GM23338 (cell line): ENCODE data around the gene CHST13. TPM values are rescaled to one million over a fixed set of nuclear protein-coding genes. Genes with fewer than 3 reads are reported as not detected.

Experiments used
- ATAC-seq: fragments of 200-7000 bp; cut with Tn5 transposase; 3 replicates; pipeline ENCODE4 v1.9.1; 2020
- DNase-seq: peaks from one replicate; pipeline ENCODE4 v3.0.0-alpha.2; 2015; ENCODE audit warnings: low spot score
- H2AFZ ChIP-seq: fragments of 200-600 bp; sonication (generic); 2 replicates; pipeline ENCODE4 v1.8.0; 2016; ENCODE audit warnings: antibody characterized with exemption, mild to moderate bottlenecking, moderate library complexity
- H3F3A ChIP-seq: fragments of 200-600 bp; sonication (generic); replicated peaks from 2 replicates; pipeline ENCODE4 v1.8.0; 2017; ENCODE audit warnings: antibody characterized with exemption, mixed run types, low read depth
- H3K27ac ChIP-seq: fragments of 200-600 bp; sonication (generic); 2 replicates; pipeline ENCODE4 v1.6.1; 2016; ENCODE audit warnings: low read depth
- H3K27me3 ChIP-seq: fragments of 200-600 bp; sonication (generic); 2 replicates; pipeline ENCODE4 v1.8.0; 2016; ENCODE audit warnings: mild to moderate bottlenecking, mixed run types, moderate library complexity; ENCODE audit not compliant: insufficient read depth
- H3K36me3 ChIP-seq: fragments of 200-600 bp; sonication (generic); 2 replicates; pipeline ENCODE4 v1.8.0; 2016; ENCODE audit warnings: mild to moderate bottlenecking; ENCODE audit not compliant: insufficient read depth
- H3K4me1 ChIP-seq: fragments of 200-600 bp; sonication (generic); 2 replicates; pipeline ENCODE4 v1.8.0; 2016; ENCODE audit warnings: mild to moderate bottlenecking, moderate library complexity; ENCODE audit not compliant: insufficient read depth
- H3K4me2 ChIP-seq: fragments of 200-600 bp; sonication (generic); 2 replicates; pipeline ENCODE4 v1.7.1; 2017; ENCODE audit warnings: mixed run types
- H3K4me3 ChIP-seq: fragments of 200-600 bp; sonication (generic); 2 replicates; pipeline ENCODE4 v1.6.1; 2016; ENCODE audit warnings: mixed run types
- H3K79me2 ChIP-seq: fragments of 200-600 bp; sonication (generic); replicated peaks from 2 replicates; pipeline ENCODE4 v1.8.0; 2017; ENCODE audit warnings: mild to moderate bottlenecking; ENCODE audit not compliant: insufficient read depth
- H3K9me2 ChIP-seq: fragments of 200-600 bp; sonication (generic); 2 replicates; pipeline ENCODE4 v1.8.0; 2017; ENCODE audit not compliant: insufficient read depth
- H4K20me1 ChIP-seq: fragments of 200-600 bp; sonication (generic); replicated peaks from 2 replicates; pipeline ENCODE4 v1.8.0; 2017; ENCODE audit warnings: mild to moderate bottlenecking; ENCODE audit not compliant: insufficient read depth
- H3K27ac Mint-ChIP-seq: 2 replicates; pipeline ENCODE4 v1.8.0; 2020; ENCODE audit warnings: inconsistent platforms, mild to moderate bottlenecking, moderate library complexity, mixed read lengths
- H3K27me3 Mint-ChIP-seq: 3 replicates; pipeline ENCODE4 v1.8.0; 2022; ENCODE audit warnings: low read depth, mild to moderate bottlenecking, moderate library complexity, mixed read lengths, inconsistent platforms; ENCODE audit not compliant: insufficient read depth, poor library complexity
- H3K36me3 Mint-ChIP-seq: 3 replicates; pipeline ENCODE4 v1.8.0; 2021; ENCODE audit warnings: low read depth, mild to moderate bottlenecking, inconsistent platforms, moderate library complexity, mixed read lengths
- H3K4me1 Mint-ChIP-seq: 3 replicates; pipeline ENCODE4 v1.8.0; 2020; ENCODE audit warnings: mild to moderate bottlenecking, inconsistent platforms, mixed read lengths
- H3K4me3 Mint-ChIP-seq: 3 replicates; pipeline ENCODE4 v1.8.0; 2021; ENCODE audit warnings: moderate library complexity, mild to moderate bottlenecking, inconsistent platforms, mixed read lengths
- H3K9me3 Mint-ChIP-seq: 3 replicates; pipeline ENCODE4 v1.8.0; 2020; ENCODE audit warnings: moderate library complexity, mild to moderate bottlenecking, inconsistent platforms, mixed read lengths
- CREB1 ChIP-seq: fragments of 250-450 bp; sonication (Bioruptor Pico); IDR thresholded peaks from 2 replicates; pipeline ENCODE4 v1.5.0; 2020; ENCODE audit warnings: low read depth, mild to moderate bottlenecking, moderate library complexity
- CTCF ChIP-seq, 2 experiments: fragments of 200-600 bp in 1 of 2; sonication (generic) in 1 of 2; conservative IDR thresholded peaks; 2 replicates each; pipeline versions ENCODE4 v1.5.1 to v1.6.1; 2016 to 2017; ENCODE audit warnings: antibody characterized with exemption in 2 of 2, low read depth in 2 of 2, mild to moderate bottlenecking in 2 of 2, moderate library complexity in 1 of 2
- EZH2 ChIP-seq: fragments of 200-600 bp; sonication (generic); IDR thresholded peaks from one replicate; pipeline ENCODE4 v1.8.0; 2017; ENCODE audit warnings: antibody characterized with exemption, mild to moderate bottlenecking, low read depth; ENCODE audit not compliant: unreplicated experiment
- EZH2phosphoT487 ChIP-seq: fragments of 200-600 bp; sonication (generic); IDR thresholded peaks from one replicate; pipeline ENCODE4 v1.8.1; 2018; ENCODE audit warnings: antibody characterized with exemption; ENCODE audit not compliant: unreplicated experiment
- POLR2AphosphoS5 ChIP-seq: IDR thresholded peaks from 2 replicates; pipeline ENCODE4 v1.6.1; 2016; ENCODE audit warnings: antibody characterized with exemption, low read depth
- STAT1 ChIP-seq: IDR thresholded peaks from one replicate; pipeline ENCODE4 v1.6.1; 2016; ENCODE audit warnings: antibody characterized with exemption; ENCODE audit not compliant: unreplicated experiment
- polyA plus RNA-seq: library from polyadenylated mRNA; unstranded; fragments of >200 nt; fragmentation: Nextera tagmentation; extraction: Ambion mirVana; gene quantifications from 2 replicates; pipeline ENCODE4 v1.2.1, GENCODE V29; 2016
- total RNA-seq: library from RNA; depleted of rRNA; stranded (reverse); fragments of >200 nt; shearing (Covaris generic); gene quantifications from 2 replicates; pipeline ENCODE4 v1.2.3, GENCODE V29; 2014
- TF ChIP-seq, protein P1 (sequence below): IDR thresholded peaks from one replicate; pipeline ENCODE4 v1.6.1; 2018; ENCODE audit warnings: antibody characterized with exemption; ENCODE audit not compliant: unreplicated experiment
- TF ChIP-seq, protein P2 (sequence below): fragments of 250-450 bp; sonication (Bioruptor Pico); IDR thresholded peaks from 2 replicates; pipeline ENCODE4 v1.5.0; 2020; ENCODE audit warnings: mild to moderate bottlenecking, moderate library complexity

The CHST13 gene
- total and polyA plus RNA-seq, 2 experiments from 2014 or later: 3.7 to 8.4 TPM

GRCh38 chr3:126526668-126527005 lies 2.7 kb downstream of the CHST13 start:
- 0 out of 2 replicates have a peak, but pooled peaks cover 4% of the 10 kb centered on the region for H3K4me1 ChIP-seq
- no peaks in the 10 kb centered on the region for H3K36me3 ChIP-seq
- H3K27me3 ChIP-seq: peaks cover 16% of the 10 kb centered on the region
- no peak for DNase-seq
- H3F3A ChIP-seq: no peaks in the 10 kb centered on the region
- TF ChIP-seq CTCF (conservative IDR thresholded peaks at IDR 0.05; ENCODE audit: low read depth in 2 of 2): no peak
- TF ChIP-seq EZH2: no peak
- TF ChIP-seq, protein P1, sequence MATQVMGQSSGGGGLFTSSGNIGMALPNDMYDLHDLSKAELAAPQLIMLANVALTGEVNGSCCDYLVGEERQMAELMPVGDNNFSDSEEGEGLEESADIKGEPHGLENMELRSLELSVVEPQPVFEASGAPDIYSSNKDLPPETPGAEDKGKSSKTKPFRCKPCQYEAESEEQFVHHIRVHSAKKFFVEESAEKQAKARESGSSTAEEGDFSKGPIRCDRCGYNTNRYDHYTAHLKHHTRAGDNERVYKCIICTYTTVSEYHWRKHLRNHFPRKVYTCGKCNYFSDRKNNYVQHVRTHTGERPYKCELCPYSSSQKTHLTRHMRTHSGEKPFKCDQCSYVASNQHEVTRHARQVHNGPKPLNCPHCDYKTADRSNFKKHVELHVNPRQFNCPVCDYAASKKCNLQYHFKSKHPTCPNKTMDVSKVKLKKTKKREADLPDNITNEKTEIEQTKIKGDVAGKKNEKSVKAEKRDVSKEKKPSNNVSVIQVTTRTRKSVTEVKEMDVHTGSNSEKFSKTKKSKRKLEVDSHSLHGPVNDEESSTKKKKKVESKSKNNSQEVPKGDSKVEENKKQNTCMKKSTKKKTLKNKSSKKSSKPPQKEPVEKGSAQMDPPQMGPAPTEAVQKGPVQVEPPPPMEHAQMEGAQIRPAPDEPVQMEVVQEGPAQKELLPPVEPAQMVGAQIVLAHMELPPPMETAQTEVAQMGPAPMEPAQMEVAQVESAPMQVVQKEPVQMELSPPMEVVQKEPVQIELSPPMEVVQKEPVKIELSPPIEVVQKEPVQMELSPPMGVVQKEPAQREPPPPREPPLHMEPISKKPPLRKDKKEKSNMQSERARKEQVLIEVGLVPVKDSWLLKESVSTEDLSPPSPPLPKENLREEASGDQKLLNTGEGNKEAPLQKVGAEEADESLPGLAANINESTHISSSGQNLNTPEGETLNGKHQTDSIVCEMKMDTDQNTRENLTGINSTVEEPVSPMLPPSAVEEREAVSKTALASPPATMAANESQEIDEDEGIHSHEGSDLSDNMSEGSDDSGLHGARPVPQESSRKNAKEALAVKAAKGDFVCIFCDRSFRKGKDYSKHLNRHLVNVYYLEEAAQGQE: no peak
- no peak for TF ChIP-seq EZH2phosphoT487
- no peak for TF ChIP-seq POLR2AphosphoS5
- TF ChIP-seq, protein P2, sequence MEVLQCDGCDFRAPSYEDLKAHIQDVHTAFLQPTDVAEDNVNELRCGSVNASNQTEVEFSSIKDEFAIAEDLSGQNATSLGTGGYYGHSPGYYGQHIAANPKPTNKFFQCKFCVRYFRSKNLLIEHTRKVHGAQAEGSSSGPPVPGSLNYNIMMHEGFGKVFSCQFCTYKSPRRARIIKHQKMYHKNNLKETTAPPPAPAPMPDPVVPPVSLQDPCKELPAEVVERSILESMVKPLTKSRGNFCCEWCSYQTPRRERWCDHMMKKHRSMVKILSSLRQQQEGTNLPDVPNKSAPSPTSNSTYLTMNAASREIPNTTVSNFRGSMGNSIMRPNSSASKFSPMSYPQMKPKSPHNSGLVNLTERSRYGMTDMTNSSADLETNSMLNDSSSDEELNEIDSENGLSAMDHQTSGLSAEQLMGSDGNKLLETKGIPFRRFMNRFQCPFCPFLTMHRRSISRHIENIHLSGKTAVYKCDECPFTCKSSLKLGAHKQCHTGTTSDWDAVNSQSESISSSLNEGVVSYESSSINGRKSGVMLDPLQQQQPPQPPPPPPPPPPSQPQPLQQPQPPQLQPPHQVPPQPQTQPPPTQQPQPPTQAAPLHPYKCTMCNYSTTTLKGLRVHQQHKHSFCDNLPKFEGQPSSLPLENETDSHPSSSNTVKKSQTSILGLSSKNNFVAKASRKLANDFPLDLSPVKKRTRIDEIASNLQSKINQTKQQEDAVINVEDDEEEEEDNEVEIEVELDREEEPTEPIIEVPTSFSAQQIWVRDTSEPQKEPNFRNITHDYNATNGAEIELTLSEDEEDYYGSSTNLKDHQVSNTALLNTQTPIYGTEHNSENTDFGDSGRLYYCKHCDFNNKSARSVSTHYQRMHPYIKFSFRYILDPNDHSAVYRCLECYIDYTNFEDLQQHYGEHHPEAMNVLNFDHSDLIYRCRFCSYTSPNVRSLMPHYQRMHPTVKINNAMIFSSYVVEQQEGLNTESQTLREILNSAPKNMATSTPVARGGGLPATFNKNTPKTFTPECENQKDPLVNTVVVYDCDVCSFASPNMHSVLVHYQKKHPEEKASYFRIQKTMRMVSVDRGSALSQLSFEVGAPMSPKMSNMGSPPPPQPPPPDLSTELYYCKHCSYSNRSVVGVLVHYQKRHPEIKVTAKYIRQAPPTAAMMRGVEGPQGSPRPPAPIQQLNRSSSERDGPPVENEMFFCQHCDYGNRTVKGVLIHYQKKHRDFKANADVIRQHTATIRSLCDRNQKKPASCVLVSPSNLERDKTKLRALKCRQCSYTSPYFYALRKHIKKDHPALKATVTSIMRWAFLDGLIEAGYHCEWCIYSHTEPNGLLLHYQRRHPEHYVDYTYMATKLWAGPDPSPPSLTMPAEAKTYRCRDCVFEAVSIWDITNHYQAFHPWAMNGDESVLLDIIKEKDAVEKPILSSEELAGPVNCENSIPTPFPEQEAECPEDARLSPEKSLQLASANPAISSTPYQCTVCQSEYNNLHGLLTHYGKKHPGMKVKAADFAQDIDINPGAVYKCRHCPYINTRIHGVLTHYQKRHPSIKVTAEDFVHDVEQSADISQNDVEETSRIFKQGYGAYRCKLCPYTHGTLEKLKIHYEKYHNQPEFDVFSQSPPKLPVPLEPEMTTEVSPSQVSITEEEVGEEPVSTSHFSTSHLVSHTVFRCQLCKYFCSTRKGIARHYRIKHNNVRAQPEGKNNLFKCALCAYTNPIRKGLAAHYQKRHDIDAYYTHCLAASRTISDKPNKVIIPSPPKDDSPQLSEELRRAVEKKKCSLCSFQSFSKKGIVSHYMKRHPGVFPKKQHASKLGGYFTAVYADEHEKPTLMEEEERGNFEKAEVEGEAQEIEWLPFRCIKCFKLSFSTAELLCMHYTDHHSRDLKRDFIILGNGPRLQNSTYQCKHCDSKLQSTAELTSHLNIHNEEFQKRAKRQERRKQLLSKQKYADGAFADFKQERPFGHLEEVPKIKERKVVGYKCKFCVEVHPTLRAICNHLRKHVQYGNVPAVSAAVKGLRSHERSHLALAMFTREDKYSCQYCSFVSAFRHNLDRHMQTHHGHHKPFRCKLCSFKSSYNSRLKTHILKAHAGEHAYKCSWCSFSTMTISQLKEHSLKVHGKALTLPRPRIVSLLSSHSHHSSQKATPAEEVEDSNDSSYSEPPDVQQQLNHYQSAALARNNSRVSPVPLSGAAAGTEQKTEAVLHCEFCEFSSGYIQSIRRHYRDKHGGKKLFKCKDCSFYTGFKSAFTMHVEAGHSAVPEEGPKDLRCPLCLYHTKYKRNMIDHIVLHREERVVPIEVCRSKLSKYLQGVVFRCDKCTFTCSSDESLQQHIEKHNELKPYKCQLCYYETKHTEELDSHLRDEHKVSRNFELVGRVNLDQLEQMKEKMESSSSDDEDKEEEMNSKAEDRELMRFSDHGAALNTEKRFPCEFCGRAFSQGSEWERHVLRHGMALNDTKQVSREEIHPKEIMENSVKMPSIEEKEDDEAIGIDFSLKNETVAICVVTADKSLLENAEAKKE (CRISPR knock-in tag): no peak
- no peak for TF ChIP-seq CREB1 (CRISPR knock-in tag)
- TF ChIP-seq STAT1: no peak
- no peaks in the 10 kb centered on the region for H3K79me2 ChIP-seq
- no peak overlapping the region for H3K4me3 Mint-ChIP-seq
- H4K20me1 ChIP-seq: no peaks in the 10 kb centered on the region
- peaks cover 9% of the 10 kb centered on the region for H3K4me1 Mint-ChIP-seq
- peaks cover 11% of the 10 kb centered on the region for H3K27me3 Mint-ChIP-seq
- H3K9me2 ChIP-seq: no peaks in the 10 kb centered on the region
- no peak overlapping the region for H3K4me2 ChIP-seq
- no peak overlapping the region for H3K4me3 ChIP-seq
- no peak overlapping the region for H2AFZ ChIP-seq
- H3K36me3 Mint-ChIP-seq: no peaks in the 10 kb centered on the region
- no peaks in the 10 kb centered on the region for H3K9me3 Mint-ChIP-seq
- H3K27ac Mint-ChIP-seq: no peak overlapping the region
- ATAC-seq: no peak
- no peak overlapping the region for H3K27ac ChIP-seq
